Measurements from ENCODE around the gene CUBN.

Gene CUBN

DNA sequence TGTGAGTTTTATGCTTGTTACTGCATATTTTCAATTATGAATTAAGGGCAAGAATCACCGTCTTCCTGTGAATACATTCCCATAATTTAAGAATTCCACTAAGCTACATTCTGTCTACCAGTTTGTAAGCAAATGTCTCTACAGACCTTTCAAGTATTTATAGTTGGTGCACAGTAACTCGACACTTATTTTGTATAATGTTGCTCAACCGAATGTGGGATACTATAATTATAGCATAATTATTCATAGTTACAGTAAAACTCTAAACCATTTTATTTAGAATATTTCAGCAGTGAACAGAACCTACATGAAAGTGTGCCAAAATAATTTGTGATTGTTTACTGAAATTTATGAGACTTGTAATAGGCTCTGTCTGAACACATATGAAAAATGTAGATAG is 17.3 kb upstream of the CUBN start:
- Histone ChIP-seq H3K27ac (no peak overlapping the region), H3K4me3 (no peak overlapping the region), H3K9ac (ENCODE audit: insufficient read length) (no peak overlapping the region), H3K36me3 (ENCODE audit: insufficient read depth, low read length) (no peaks in the 10 kb centered on the region), H3K9me3 (ENCODE audit: low read depth, low read length) (no peaks in the 10 kb centered on the region)
- no peak for TF ChIP-seq FOXP2 (optimal IDR thresholded peaks at IDR 0.05; ENCODE audit: control extremely low read depth, extremely low read length, insufficient read depth)
- no peak for DNase-seq (ENCODE audit: low read depth, low spot score)

- Histone ChIP-seq H3K9me3 (ENCODE audit: low read depth, low read length) (no peaks in the 10 kb centered on the region), H3K4me3 (no peak overlapping the region), H3K27ac (no peak overlapping the region), H3K36me3 (ENCODE audit: insufficient read depth, low read length) (no peaks in the 10 kb centered on the region), H3K9ac (ENCODE audit: insufficient read length) (no peak overlapping the region)
- DNase-seq (ENCODE audit: low read depth, low spot score), result no peak
- no peak for TF ChIP-seq EZH2 (IDR thresholded peaks at IDR 0.05)
- TF ChIP-seq FOXP2 (optimal IDR thresholded peaks at IDR 0.05; ENCODE audit: control extremely low read depth, extremely low read length, insufficient read depth), result no peak
- no peak for TF ChIP-seq POLR2AphosphoS5 (IDR thresholded peaks at IDR 0.05; ENCODE audit: borderline replicate concordance, low read depth, low read length)
Measured at GRCh38 chr10:17145239-17145638, 15.6 kb upstream of the CUBN start.

DNA sequence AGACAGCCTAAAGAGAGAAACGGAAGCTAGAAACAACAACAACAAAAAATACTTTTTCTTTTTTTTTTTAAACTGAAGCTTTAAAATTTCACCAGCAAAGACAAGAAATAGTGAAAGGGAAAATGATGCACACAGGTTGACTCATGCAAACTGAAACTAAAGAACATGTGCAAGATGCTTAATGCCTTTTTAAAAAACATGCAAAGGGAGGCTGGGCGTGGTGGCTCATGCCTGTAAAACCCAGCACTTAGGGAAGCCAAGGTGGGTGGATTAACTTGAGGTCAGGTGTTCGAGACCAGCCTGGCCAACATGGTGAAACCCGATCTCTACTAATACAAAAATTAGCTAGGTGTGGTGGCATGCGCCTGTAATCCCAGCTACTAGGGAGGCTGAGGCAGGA is 15.1 kb upstream of the CUBN start:
- Histone ChIP-seq H3K9ac (ENCODE audit: insufficient read length) (no peak overlapping the region), H3K27ac (no peak overlapping the region), H3K4me3 (no peak overlapping the region), H3K36me3 (ENCODE audit: insufficient read depth, low read length) (no peaks in the 10 kb centered on the region), H3K9me3 (ENCODE audit: low read depth, low read length) (no peaks in the 10 kb centered on the region)
- no peak for DNase-seq (ENCODE audit: low read depth, low spot score)
- TF ChIP-seq FOXP2 (optimal IDR thresholded peaks at IDR 0.05; ENCODE audit: control extremely low read depth, extremely low read length, insufficient read depth), result no peak
- no peak for TF ChIP-seq EZH2 (IDR thresholded peaks at IDR 0.05)
- TF ChIP-seq POLR2AphosphoS5 (IDR thresholded peaks at IDR 0.05; ENCODE audit: borderline replicate concordance, low read depth, low read length), result no peak

- no peaks in the 10 kb centered on the region for H3K36me3 ChIP-seq (ENCODE audit: insufficient read depth, low read length)
- H3K27ac ChIP-seq, result no peak overlapping the region
- DNase-seq (ENCODE audit: low read depth, low spot score), result no peak
- TF ChIP-seq EZH2 (IDR thresholded peaks at IDR 0.05), result no peak
- TF ChIP-seq FOXP2 (optimal IDR thresholded peaks at IDR 0.05; ENCODE audit: control extremely low read depth, extremely low read length, insufficient read depth), result no peak
- TF ChIP-seq POLR2AphosphoS5 (IDR thresholded peaks at IDR 0.05; ENCODE audit: borderline replicate concordance, low read depth, low read length), result no peak
- no peak overlapping the region for H3K4me3 ChIP-seq
- H3K9me3 ChIP-seq (ENCODE audit: low read depth, low read length), result no peaks in the 10 kb centered on the region
- H3K9ac ChIP-seq (ENCODE audit: insufficient read length), result no peak overlapping the region
Measured at GRCh38 chr10:17144032-17144431, 14.4 kb upstream of the CUBN start.

DNA sequence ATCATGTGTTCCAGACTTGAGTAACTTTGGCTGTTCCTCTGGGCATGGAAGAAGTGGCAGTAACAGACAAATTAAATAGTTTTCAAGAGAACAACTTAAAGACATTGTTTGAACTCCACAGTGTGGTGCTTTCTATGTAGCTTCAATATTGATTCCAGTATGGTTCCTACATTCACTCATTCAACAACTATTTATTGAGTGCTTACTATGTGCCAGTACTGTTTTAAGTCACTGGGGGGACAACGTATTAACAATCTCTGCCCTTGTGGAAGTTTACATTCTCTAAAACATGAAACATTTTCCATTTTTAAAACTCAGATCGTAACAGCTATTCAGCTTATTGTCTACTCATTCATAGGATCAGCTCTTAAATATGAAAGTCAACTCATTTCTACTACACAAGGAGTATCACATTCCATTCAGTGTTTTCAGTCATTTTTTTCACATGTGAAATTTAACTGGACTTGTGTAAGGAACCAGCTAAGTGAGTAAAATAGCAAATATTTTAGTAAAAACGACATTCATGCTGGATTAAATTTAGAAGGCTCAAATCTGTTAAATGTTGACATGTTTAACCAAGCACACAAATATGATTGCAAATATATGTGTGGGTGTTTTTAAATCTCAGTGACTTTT is 13.6 kb upstream of the CUBN start:
- Histone ChIP-seq H3K27ac (no peak overlapping the region), H3K9ac (ENCODE audit: insufficient read length) (no peak overlapping the region), H3K36me3 (ENCODE audit: insufficient read depth, low read length) (no peaks in the 10 kb centered on the region)

DNA sequence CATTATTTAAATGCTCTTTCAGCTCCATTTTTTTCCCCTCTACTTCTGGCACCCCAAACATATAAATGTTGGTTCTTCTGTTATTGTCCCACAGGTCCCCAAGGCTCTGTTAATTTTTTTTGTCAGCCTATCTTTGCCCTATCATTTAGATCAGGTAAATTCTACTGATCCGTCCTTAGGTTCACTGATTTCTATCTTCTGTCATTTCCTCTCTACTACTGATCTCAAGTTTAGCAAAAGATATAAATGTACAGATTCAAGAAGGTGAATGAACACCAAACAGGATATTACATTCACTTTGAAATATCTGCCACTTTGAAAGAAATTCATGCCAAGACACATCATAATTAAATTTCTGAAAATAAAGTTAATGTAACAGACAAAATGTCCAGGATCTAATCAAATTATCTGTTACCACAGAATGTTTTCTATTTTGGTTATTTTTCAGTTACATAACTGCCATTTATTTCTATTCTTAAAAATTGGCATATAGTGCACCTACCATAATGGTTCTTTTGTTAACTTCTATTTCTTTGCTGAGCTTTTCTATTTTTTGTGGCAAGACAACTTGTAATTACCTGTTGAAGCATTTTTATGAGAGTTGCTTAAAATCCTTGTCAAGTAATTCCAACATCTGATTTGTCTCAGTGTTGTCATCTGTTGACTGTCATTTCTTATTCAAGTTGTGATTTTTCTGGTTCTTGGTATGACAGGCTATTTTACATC is 12.1 kb upstream of the CUBN start:
- TF ChIP-seq POLR2AphosphoS5 (IDR thresholded peaks at IDR 0.05; ENCODE audit: borderline replicate concordance, low read depth, low read length) (no peak), EZH2 (IDR thresholded peaks at IDR 0.05) (no peak), FOXP2 (optimal IDR thresholded peaks at IDR 0.05; ENCODE audit: control extremely low read depth, extremely low read length, insufficient read depth) (no peak)
- H3K9ac ChIP-seq (ENCODE audit: insufficient read length), result no peak overlapping the region
- H3K9me3 ChIP-seq (ENCODE audit: low read depth, low read length), result no peaks in the 10 kb centered on the region
- H3K27ac ChIP-seq, result no peak overlapping the region
- H3K4me3 ChIP-seq, result no peak overlapping the region
- H3K36me3 ChIP-seq (ENCODE audit: insufficient read depth, low read length), result no peaks in the 10 kb centered on the region
- DNase-seq (ENCODE audit: low read depth, low spot score), result no peak

More for the DNA sequence above, 13.6 kb upstream of the CUBN start:
- Histone ChIP-seq H3K9me3 (ENCODE audit: low read depth, low read length) (no peaks in the 10 kb centered on the region), H3K4me3 (no peak overlapping the region)
- no peak for TF ChIP-seq FOXP2 (optimal IDR thresholded peaks at IDR 0.05; ENCODE audit: control extremely low read depth, extremely low read length, insufficient read depth)
- TF ChIP-seq EZH2 (IDR thresholded peaks at IDR 0.05), result no peak
- no peak for TF ChIP-seq POLR2AphosphoS5 (IDR thresholded peaks at IDR 0.05; ENCODE audit: borderline replicate concordance, low read depth, low read length)
- DNase-seq (ENCODE audit: low read depth, low spot score), result no peak

GRCh38 chr10:17140386-17140761 is 10.8 kb upstream of the CUBN start:
- no peaks in the 10 kb centered on the region for H3K36me3 ChIP-seq (ENCODE audit: insufficient read depth, low read length)
- H3K9me3 ChIP-seq (ENCODE audit: low read depth, low read length), result no peaks in the 10 kb centered on the region

DNA sequence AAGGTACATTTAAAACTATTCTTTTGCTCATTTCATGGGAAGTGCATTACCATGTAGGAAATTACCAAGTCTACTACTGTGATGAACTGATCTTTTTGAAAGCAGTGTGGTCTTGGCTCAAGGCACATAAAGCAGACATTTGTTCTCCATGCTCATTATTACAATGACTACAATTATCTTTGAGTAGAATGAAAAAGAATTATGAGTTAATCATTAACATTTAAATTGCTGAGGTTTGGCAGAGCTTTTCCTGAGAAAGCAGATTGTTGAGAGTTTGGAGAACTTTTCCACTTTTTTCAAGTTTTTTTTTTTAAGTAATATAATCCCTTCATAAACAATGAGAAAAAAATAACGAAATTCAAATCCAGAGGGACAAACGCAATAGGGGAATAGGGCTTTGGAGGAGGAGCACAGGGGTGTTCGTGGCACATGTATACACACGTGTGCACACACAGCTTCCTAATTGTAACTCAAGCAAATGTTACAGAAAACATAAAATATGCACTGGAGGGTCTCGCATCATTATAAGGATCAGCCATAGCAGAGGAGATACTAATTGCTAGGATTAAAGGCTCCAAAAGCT is 8.9 kb upstream of the CUBN start:
- Histone ChIP-seq H3K27ac (no peak overlapping the region), H3K4me3 (no peak overlapping the region), H3K9ac (ENCODE audit: insufficient read length) (no peak overlapping the region), H3K9me3 (ENCODE audit: low read depth, low read length) (no peaks in the 10 kb centered on the region), H3K36me3 (ENCODE audit: insufficient read depth, low read length) (no peaks in the 10 kb centered on the region)
- no peak for TF ChIP-seq FOXP2 (optimal IDR thresholded peaks at IDR 0.05; ENCODE audit: control extremely low read depth, extremely low read length, insufficient read depth)
- no peak for TF ChIP-seq POLR2AphosphoS5 (IDR thresholded peaks at IDR 0.05; ENCODE audit: borderline replicate concordance, low read depth, low read length)
- TF ChIP-seq EZH2 (IDR thresholded peaks at IDR 0.05), result no peak
- DNase-seq (ENCODE audit: low read depth, low spot score), result peak; percentile 5

More at GRCh38 chr10:17140386-17140761, 10.8 kb upstream of the CUBN start:
- Histone ChIP-seq H3K4me3 (no peak overlapping the region), H3K27ac (no peak overlapping the region), H3K9ac (ENCODE audit: insufficient read length) (no peak overlapping the region)
- no peak for TF ChIP-seq EZH2 (IDR thresholded peaks at IDR 0.05)
- TF ChIP-seq POLR2AphosphoS5 (IDR thresholded peaks at IDR 0.05; ENCODE audit: borderline replicate concordance, low read depth, low read length), result no peak
- TF ChIP-seq FOXP2 (optimal IDR thresholded peaks at IDR 0.05; ENCODE audit: control extremely low read depth, extremely low read length, insufficient read depth), result no peak
- DNase-seq (ENCODE audit: low read depth, low spot score), result no peak

Data from SK-N-MC (cell line).